GM12878 (cell line): ENCODE measurements around the gene COL9A2.

ENCODE experiments used
- CEBPZ ChIP-seq: fragments of 150-350 bp; IDR thresholded peaks from 2 replicates; pipeline ENCODE4 v1.6.1; 2016; ENCODE audit warnings: low read depth, low read length
- CTCF ChIP-seq, 3 experiments: IDR thresholded peaks in 2 of 3; conservative IDR thresholded peaks in 1 of 3; 2 replicates each; pipeline ENCODE4 v1.5.1; 2011; ENCODE audit warnings: low read depth in 3 of 3, low read length in 3 of 3, mild to moderate bottlenecking in 3 of 3, control low read depth in 2 of 3, moderate library complexity in 2 of 3, inconsistent platforms in 1 of 3, mixed read lengths in 1 of 3; ENCODE audit not compliant: control insufficient read depth in 2 of 3, insufficient read depth in 1 of 3; ENCODE audit errors: extremely low read depth in 1 of 3
- GABPA ChIP-seq: IDR thresholded peaks from 2 replicates; pipeline ENCODE4 v1.6.1; 2014; ENCODE audit warnings: antibody characterized with exemption, low read depth, mild to moderate bottlenecking, inconsistent platforms
- HDGF ChIP-seq: fragments of 450-650 bp; IDR thresholded peaks from 2 replicates; pipeline ENCODE4 v1.6.1; 2016; ENCODE audit warnings: antibody characterized with exemption
- NR2C2 ChIP-seq: IDR thresholded peaks from 2 replicates; pipeline ENCODE4 v1.6.1; 2011; ENCODE audit warnings: borderline replicate concordance, low read depth; ENCODE audit not compliant: control insufficient read depth, insufficient read length
- POLR2AphosphoS5 ChIP-seq: IDR thresholded peaks from 2 replicates; pipeline ENCODE4 v1.6.1; 2011; ENCODE audit warnings: mild to moderate bottlenecking, low read length, inconsistent platforms
- REST ChIP-seq: IDR thresholded peaks from 2 replicates; pipeline ENCODE4 v1.6.1; 2012; ENCODE audit warnings: mild to moderate bottlenecking, low read depth, low read length
- RFX5 ChIP-seq: IDR thresholded peaks from 2 replicates; pipeline ENCODE4 v1.6.1; 2011; ENCODE audit warnings: low read depth, low read length, improper control_type of control experiment
- WRNIP1 ChIP-seq: IDR thresholded peaks from 2 replicates; pipeline ENCODE4 v1.6.1; 2011; ENCODE audit warnings: low read depth, low read length, improper control_type of control experiment, borderline replicate concordance
- TF ChIP-seq, protein P1 (sequence below): IDR thresholded peaks from 2 replicates; pipeline ENCODE4 v1.6.1; 2012; ENCODE audit warnings: low read depth, low read length, improper control_type of control experiment

DNA sequence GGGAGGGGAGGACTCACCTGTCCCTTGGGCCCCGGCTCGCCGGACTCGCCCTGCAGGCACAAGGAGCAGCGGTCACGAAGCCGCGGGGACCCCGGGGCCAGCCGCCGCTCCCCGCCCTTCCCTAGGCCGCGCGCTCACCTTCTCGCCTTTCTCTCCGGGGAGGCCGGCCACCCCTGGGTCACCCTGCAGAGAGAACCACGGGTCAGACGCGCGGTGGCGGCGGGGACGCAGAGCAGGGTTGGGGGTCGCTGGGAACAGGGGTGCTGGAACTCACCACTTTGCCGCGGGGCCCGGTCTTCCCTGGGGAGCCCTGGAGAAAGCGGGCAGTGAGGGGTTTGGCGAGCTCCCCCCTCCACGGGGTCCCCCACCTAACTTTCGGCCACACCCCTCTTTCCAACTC, 13.3 kb downstream of the COL9A2 start:
- TF ChIP-seq POLR2AphosphoS5 (no peak), CEBPZ (no peak), NR2C2 (no peak), HDGF (no peak), WRNIP1 (no peak), CTCF (IDR thresholded peaks at IDR 0.05 in 2 of 3, conservative IDR thresholded peaks at IDR 0.05 in 1 of 3; ENCODE audit: control insufficient read depth in 2 of 3, extremely low read depth in 1 of 3, insufficient read depth in 1 of 3, low read depth in 3 of 3, low read length in 3 of 3) (no peak), RFX5 (no peak), GABPA (no peak), REST (no peak)
- TF ChIP-seq, protein P1, sequence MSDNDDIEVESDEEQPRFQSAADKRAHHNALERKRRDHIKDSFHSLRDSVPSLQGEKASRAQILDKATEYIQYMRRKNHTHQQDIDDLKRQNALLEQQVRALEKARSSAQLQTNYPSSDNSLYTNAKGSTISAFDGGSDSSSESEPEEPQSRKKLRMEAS: no peak
